H9 (cell line): ENCODE data around the gene TMEM131. TPM values are rescaled to one million over a fixed set of nuclear protein-coding genes. Genes with fewer than 3 reads are reported as not detected.

Experiments used
- DNase-seq: peaks from one replicate; pipeline ENCODE4 v3.0.0-alpha.2; 2017
- H2AFZ ChIP-seq: one replicate; pipeline ENCODE4 v1.6.1; 2013; ENCODE audit warnings: mild to moderate bottlenecking, low read length, control low read depth, moderate library complexity
- H2AK5ac ChIP-seq: 2 replicates; pipeline ENCODE4 v1.6.1; 2013; ENCODE audit warnings: low read length, control low read depth, mixed read lengths; ENCODE audit not compliant: insufficient read length
- H2BK120ac ChIP-seq: one replicate; pipeline ENCODE4 v1.6.1; 2013; ENCODE audit warnings: low read depth, mild to moderate bottlenecking, low read length, control low read depth, inconsistent platforms; ENCODE audit not compliant: poor library complexity, severe bottlenecking
- H2BK12ac ChIP-seq: 2 replicates; pipeline ENCODE4 v1.6.1; 2013; ENCODE audit warnings: low read length, control low read depth, mixed read lengths, low read depth; ENCODE audit not compliant: insufficient read length
- H2BK15ac ChIP-seq: 2 replicates; pipeline ENCODE4 v1.6.1; 2013; ENCODE audit warnings: low read depth, low read length, control low read depth
- H2BK20ac ChIP-seq: one replicate; pipeline ENCODE4 v1.6.1; 2013; ENCODE audit warnings: low read depth, mild to moderate bottlenecking, low read length, control low read depth, inconsistent platforms; ENCODE audit not compliant: poor library complexity, severe bottlenecking
- H2BK5ac ChIP-seq: 2 replicates; pipeline ENCODE4 v1.6.1; 2013; ENCODE audit warnings: low read length, control low read depth, mixed read lengths; ENCODE audit not compliant: insufficient read length
- H3K14ac ChIP-seq: 2 replicates; pipeline ENCODE4 v1.6.1; 2013; ENCODE audit warnings: low read length, control low read depth; ENCODE audit not compliant: insufficient read depth
- H3K18ac ChIP-seq: 2 replicates; pipeline ENCODE4 v1.6.1; 2013; ENCODE audit warnings: low read depth, mild to moderate bottlenecking, mixed read lengths, low read length, control low read depth; ENCODE audit not compliant: insufficient read length
- H3K23ac ChIP-seq: 2 replicates; pipeline ENCODE4 v1.6.1; 2013; ENCODE audit warnings: low read length, control low read depth, mixed read lengths, low read depth; ENCODE audit not compliant: insufficient read length
- H3K23me2 ChIP-seq: 2 replicates; pipeline ENCODE4 v1.6.1; 2013; ENCODE audit warnings: low read depth, mild to moderate bottlenecking, mixed read lengths, low read length, control low read depth; ENCODE audit not compliant: insufficient read length, poor library complexity, severe bottlenecking
- H3K27ac ChIP-seq: 2 replicates; pipeline ENCODE4 v1.5.1; 2013; ENCODE audit warnings: low read length, control low read depth, mixed read lengths, low read depth; ENCODE audit not compliant: insufficient read length
- H3K27me3 ChIP-seq: 2 replicates; pipeline ENCODE4 v1.6.1; 2013; ENCODE audit warnings: low read length, control low read depth, inconsistent platforms; ENCODE audit not compliant: insufficient read depth
- H3K4ac ChIP-seq: 2 replicates; pipeline ENCODE4 v1.6.1; 2013; ENCODE audit warnings: low read depth, mild to moderate bottlenecking, control low read depth, inconsistent platforms, low read length, moderate library complexity
- H3K4me1 ChIP-seq: 2 replicates; pipeline ENCODE4 v1.6.1; 2013; ENCODE audit warnings: low read length, control low read depth, inconsistent platforms; ENCODE audit not compliant: insufficient read depth
- H3K4me2 ChIP-seq: 2 replicates; pipeline ENCODE4 v1.6.1; 2013; ENCODE audit warnings: low read length, control low read depth, mixed read lengths; ENCODE audit not compliant: insufficient read length, insufficient read depth
- H3K56ac ChIP-seq: 2 replicates; pipeline ENCODE4 v1.6.1; 2013; ENCODE audit warnings: low read depth, mild to moderate bottlenecking, mixed read lengths, low read length, control low read depth; ENCODE audit not compliant: insufficient read length
- H3K79me1 ChIP-seq: 2 replicates; pipeline ENCODE4 v1.6.1; 2013; ENCODE audit warnings: low read depth, mild to moderate bottlenecking, moderate library complexity, low read length, control low read depth, inconsistent platforms; ENCODE audit not compliant: insufficient read depth, poor library complexity, severe bottlenecking
- H3K79me2 ChIP-seq: 2 replicates; pipeline ENCODE4 v1.6.1; 2013; ENCODE audit warnings: low read length, control low read depth, inconsistent platforms; ENCODE audit not compliant: insufficient read depth
- H3K9ac ChIP-seq: 2 replicates; pipeline ENCODE4 v1.6.1; 2013; ENCODE audit warnings: low read length, control low read depth, mixed read lengths; ENCODE audit not compliant: insufficient read length; ENCODE audit errors: extremely low read depth
- H3K9me3 ChIP-seq: one replicate; pipeline ENCODE4 v1.6.1; 2013; ENCODE audit warnings: low read depth, low read length, inconsistent platforms; ENCODE audit not compliant: control insufficient read depth
- H3T11ph ChIP-seq: one replicate; pipeline ENCODE4 v1.6.1; 2013; ENCODE audit warnings: mild to moderate bottlenecking, low read length, control low read depth, inconsistent platforms
- H4K20me1 ChIP-seq: one replicate; pipeline ENCODE4 v1.6.1; 2013; ENCODE audit not compliant: control insufficient read depth, insufficient read length, insufficient read depth
- H4K5ac ChIP-seq: 2 replicates; pipeline ENCODE4 v1.6.1; 2013; ENCODE audit warnings: low read depth, mild to moderate bottlenecking, mixed read lengths, low read length, control low read depth; ENCODE audit not compliant: insufficient read length
- H4K8ac ChIP-seq: replicated peaks from 2 replicates; pipeline ENCODE4 v1.6.1; 2013; ENCODE audit warnings: low read length, control low read depth, mixed read lengths, low read depth; ENCODE audit not compliant: insufficient read length
- H4K91ac ChIP-seq: 2 replicates; pipeline ENCODE4 v1.6.1; 2013; ENCODE audit warnings: low read depth, mild to moderate bottlenecking, moderate library complexity, mixed read lengths, low read length, control low read depth; ENCODE audit not compliant: insufficient read length
- H3K27ac Mint-ChIP-seq, 3 experiments: 2 replicates in 2 of 3; 3 replicates in 1 of 3; pipeline ENCODE4 v1.8.0; 2020 to 2021; ENCODE audit warnings: mixed read lengths in 3 of 3, mild to moderate bottlenecking in 1 of 3, moderate library complexity in 1 of 3
- H3K27me3 Mint-ChIP-seq: 2 replicates; pipeline ENCODE4 v1.8.0; 2021; ENCODE audit warnings: low read depth, mild to moderate bottlenecking, moderate library complexity, mixed read lengths
- H3K36me3 Mint-ChIP-seq, 3 experiments: 2 replicates in 2 of 3; 3 replicates in 1 of 3; pipeline ENCODE4 v1.8.0; 2020 to 2021; ENCODE audit warnings: low read depth in 3 of 3, mixed read lengths in 3 of 3; ENCODE audit not compliant: insufficient read depth in 1 of 3
- H3K4me1 Mint-ChIP-seq, 2 experiments: 2 replicates each; pipeline ENCODE4 v1.8.0; 2020; ENCODE audit warnings: mixed read lengths in 2 of 2
- H3K4me3 Mint-ChIP-seq, 2 experiments: 2 replicates in 1 of 2; 3 replicates in 1 of 2; pipeline ENCODE4 v1.8.0; 2020 to 2021; ENCODE audit warnings: mild to moderate bottlenecking in 2 of 2, mixed read lengths in 2 of 2, moderate library complexity in 1 of 2
- H3K9me3 Mint-ChIP-seq, 2 experiments: 2 replicates in 1 of 2; 3 replicates in 1 of 2; pipeline ENCODE4 v1.8.0; 2020; ENCODE audit warnings: mild to moderate bottlenecking in 2 of 2, mixed read lengths in 2 of 2, moderate library complexity in 1 of 2
- WGBS: extraction: QIAGEN DNeasy Blood & Tissue Kit; methylation state at CpG from one replicate; pipeline ENCODE4 v1.1.7; 2013; ENCODE audit warnings: missing lambda C conversion rate, low lambda C conversion rate, mixed read lengths; ENCODE audit not compliant: insufficient read length; ENCODE audit errors: extremely low coverage; 5-methylcytosine and 5-hydroxymethylcytosine counted together
- total RNA-seq: library from RNA; stranded (reverse); gene quantifications from 2 replicates; pipeline ENCODE4 v1.2.1, GENCODE V29; 2021
- TF ChIP-seq, protein P1 (sequence below): fragments of 200-600 bp; sonication (generic); conservative IDR thresholded peaks from 3 replicates; pipeline ENCODE4 v1.8.0; 2021; ENCODE audit warnings: antibody characterized with exemption, mild to moderate bottlenecking

The TMEM131 gene
- total RNA-seq, 1 experiment from 2014 or later: 20.9 TPM

DNA sequence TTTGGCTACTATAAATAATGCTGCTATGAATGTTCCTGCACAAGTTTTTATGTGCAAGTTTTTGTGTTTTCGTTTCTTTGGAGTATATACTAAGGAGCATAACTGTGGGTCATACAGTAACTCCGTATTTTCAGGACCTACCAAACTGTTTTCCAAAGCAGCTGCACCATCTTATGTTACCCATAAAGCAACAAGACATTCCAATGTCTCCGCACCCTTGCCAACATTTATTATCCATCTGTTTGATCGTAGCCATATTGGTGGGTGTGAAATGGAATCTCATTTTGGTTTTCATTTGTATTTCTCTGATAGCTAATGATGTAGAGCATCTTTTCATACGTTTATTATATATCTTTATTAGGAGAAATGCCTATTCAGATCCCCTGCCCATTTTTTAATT is 13.8 kb downstream of the TMEM131 start:
- no peak for DNase-seq
- no peaks in the 10 kb centered on the region for H3K79me1 ChIP-seq
- H3K4me1 ChIP-seq: no peaks in the 10 kb centered on the region; the same call in 1 of the 2 replicates
- H3K23ac ChIP-seq: no peak overlapping the region
- H3K9ac ChIP-seq: no peak overlapping the region
- no peak overlapping the region for H2BK20ac ChIP-seq
- no peak overlapping the region for H4K91ac ChIP-seq
- H3K27me3 ChIP-seq: no peaks in the 10 kb centered on the region
- no peaks in the 10 kb centered on the region for H3K23me2 ChIP-seq
- Mint-ChIP-seq H3K4me1 (peaks cover 14 to 15% of the 10 kb centered on the region in 2 experiments), H3K36me3 (peaks cover 10 to 17% (median 16%) of the 10 kb centered on the region in 3 experiments), H3K4me3 (no peak overlapping the region), H3K27me3 (no peaks in the 10 kb centered on the region), H3K9me3 (peaks cover 9 to 19% of the 10 kb centered on the region in 2 experiments), H3K27ac (no peak overlapping the region)
- peaks cover 2% of the 10 kb centered on the region; the same call in 1 of the 2 replicates for H3K79me2 ChIP-seq
- H3K4me2 ChIP-seq: no peak overlapping the region
- no peak overlapping the region for H4K8ac ChIP-seq
- H4K20me1 ChIP-seq: no peaks in the 10 kb centered on the region
- H3K56ac ChIP-seq: no peak overlapping the region
- H2BK5ac ChIP-seq: no peak overlapping the region
- H2BK120ac ChIP-seq: no peak overlapping the region
- H3T11ph ChIP-seq: no peak overlapping the region
- no peak overlapping the region for H2AK5ac ChIP-seq
- no peak overlapping the region for H3K4ac ChIP-seq
- H2AFZ ChIP-seq: no peak overlapping the region
- no CpG with 5 or more reads among the region's 5 CpGs for WGBS
- TF ChIP-seq, protein P1, sequence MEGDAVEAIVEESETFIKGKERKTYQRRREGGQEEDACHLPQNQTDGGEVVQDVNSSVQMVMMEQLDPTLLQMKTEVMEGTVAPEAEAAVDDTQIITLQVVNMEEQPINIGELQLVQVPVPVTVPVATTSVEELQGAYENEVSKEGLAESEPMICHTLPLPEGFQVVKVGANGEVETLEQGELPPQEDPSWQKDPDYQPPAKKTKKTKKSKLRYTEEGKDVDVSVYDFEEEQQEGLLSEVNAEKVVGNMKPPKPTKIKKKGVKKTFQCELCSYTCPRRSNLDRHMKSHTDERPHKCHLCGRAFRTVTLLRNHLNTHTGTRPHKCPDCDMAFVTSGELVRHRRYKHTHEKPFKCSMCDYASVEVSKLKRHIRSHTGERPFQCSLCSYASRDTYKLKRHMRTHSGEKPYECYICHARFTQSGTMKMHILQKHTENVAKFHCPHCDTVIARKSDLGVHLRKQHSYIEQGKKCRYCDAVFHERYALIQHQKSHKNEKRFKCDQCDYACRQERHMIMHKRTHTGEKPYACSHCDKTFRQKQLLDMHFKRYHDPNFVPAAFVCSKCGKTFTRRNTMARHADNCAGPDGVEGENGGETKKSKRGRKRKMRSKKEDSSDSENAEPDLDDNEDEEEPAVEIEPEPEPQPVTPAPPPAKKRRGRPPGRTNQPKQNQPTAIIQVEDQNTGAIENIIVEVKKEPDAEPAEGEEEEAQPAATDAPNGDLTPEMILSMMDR: no peak
- no peak overlapping the region for H3K18ac ChIP-seq
- H4K5ac ChIP-seq: no peak overlapping the region
- H3K14ac ChIP-seq: no peak overlapping the region
- no peak overlapping the region for H2BK15ac ChIP-seq
- peaks cover 7% of the 10 kb centered on the region for H3K9me3 ChIP-seq
- no peak overlapping the region for H2BK12ac ChIP-seq
- H3K27ac ChIP-seq: no peak overlapping the region
